PC-9 (cell line): ENCODE measurements around the gene UTF1.

Experiments used
- CTCF ChIP-seq: fragments of 200-600 bp; sonication (generic); conservative IDR thresholded peaks from 2 replicates; pipeline ENCODE4 v1.6.1; 2017; ENCODE audit warnings: mixed run types, antibody characterized with exemption, mild to moderate bottlenecking, moderate library complexity
- EZH2 ChIP-seq: fragments of 200-600 bp; sonication (generic); IDR thresholded peaks from 2 replicates; pipeline ENCODE4 v1.8.0; 2017; ENCODE audit warnings: antibody characterized with exemption, low read depth

- TF ChIP-seq CTCF = no peak
- no peak for TF ChIP-seq EZH2
These were observed 32.9 kb upstream of the UTF1 start for GRCh38 chr10:133196936-133197758.
